ENCODE results near the gene TRDMT1. TPM values are rescaled to one million over a fixed set of nuclear protein-coding genes. Genes with fewer than 3 reads are reported as not detected.

Gene TRDMT1
- total RNA-seq, 4 donors from 2014 or later: 3.7 to 9.7 (median 7.9) TPM

DNA sequence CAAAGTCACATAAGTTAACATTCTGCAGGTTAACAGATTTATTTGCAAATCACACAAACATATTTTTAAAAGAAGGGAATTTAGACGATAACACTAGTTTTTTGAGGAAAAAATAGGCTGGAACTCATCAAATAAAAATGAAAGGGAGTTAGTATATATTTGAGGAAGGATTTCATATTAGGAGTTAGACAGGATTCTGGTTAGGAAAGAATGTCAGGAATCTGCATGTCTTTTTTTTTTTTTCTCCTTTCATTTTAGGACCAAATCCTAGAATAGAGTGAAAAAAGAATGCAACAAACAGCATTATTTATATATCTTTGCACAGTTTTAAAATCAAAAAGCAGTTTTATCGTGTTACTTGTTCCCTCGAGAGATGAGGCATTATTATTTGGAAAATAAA is 8.9 kb upstream of the TRDMT1 start:
- in situ Hi-C loops (cut with MboI; ENCODE audit: low pct_ligation_motif_present in 1 of 4, low pct_unique_long_range_greater_than_20kb in 1 of 4, low sequenced_read_pairs in 3 of 4): no loop called here
- peaks cover 0 to 9% (median 4%) of the 10 kb centered on the region in 4 donors for H3K4me1 ChIP-seq
- no peaks in the 10 kb centered on the region for H3K36me3 ChIP-seq
- TF ChIP-seq POLR2A (IDR thresholded peaks at IDR 0.05): no peak
- no peak for TF ChIP-seq POLR2AphosphoS5 (IDR thresholded peaks at IDR 0.05)
- no peak for TF ChIP-seq EP300 (IDR thresholded peaks at IDR 0.05; ENCODE audit: low read depth)
- TF ChIP-seq, protein P1, sequence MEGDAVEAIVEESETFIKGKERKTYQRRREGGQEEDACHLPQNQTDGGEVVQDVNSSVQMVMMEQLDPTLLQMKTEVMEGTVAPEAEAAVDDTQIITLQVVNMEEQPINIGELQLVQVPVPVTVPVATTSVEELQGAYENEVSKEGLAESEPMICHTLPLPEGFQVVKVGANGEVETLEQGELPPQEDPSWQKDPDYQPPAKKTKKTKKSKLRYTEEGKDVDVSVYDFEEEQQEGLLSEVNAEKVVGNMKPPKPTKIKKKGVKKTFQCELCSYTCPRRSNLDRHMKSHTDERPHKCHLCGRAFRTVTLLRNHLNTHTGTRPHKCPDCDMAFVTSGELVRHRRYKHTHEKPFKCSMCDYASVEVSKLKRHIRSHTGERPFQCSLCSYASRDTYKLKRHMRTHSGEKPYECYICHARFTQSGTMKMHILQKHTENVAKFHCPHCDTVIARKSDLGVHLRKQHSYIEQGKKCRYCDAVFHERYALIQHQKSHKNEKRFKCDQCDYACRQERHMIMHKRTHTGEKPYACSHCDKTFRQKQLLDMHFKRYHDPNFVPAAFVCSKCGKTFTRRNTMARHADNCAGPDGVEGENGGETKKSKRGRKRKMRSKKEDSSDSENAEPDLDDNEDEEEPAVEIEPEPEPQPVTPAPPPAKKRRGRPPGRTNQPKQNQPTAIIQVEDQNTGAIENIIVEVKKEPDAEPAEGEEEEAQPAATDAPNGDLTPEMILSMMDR (IDR thresholded peaks at IDR 0.05): no peak
- H3K27ac ChIP-seq: no peak overlapping the region
- no peak overlapping the region for H3K4me3 ChIP-seq
- 70 to 73% methylated on average over 3 of the region's 3 CpGs for WGBS, 2 donors (ENCODE audit: low coverage in 1 of 2)
- intact Hi-C loops (cut with DNase I; ENCODE audit: low total_unique reads): no loop called here
- H3K9me3 ChIP-seq: no peaks in the 10 kb centered on the region
- no peak for DNase-seq
- no peaks in the 10 kb centered on the region for H3K27me3 ChIP-seq

DNA sequence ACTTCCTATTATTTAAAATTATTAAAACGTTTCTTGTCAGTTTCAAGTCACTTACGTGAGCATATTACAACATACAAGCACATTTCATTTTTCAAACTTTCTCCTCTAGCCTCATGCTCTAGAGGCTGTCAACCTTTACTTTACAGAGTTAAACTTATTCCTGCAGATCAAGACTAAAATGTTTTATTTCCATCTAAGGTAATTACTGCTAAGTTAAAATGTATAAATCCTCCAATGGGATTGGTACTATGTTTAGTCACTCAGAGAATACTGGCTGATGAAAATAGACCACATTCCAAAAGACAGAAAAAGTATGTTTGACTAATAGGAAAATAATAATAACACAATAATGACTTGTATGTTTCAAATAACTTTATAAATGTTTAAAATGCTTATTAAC is 8.4 kb upstream of the TRDMT1 start:
- in situ Hi-C loops (cut with MboI; ENCODE audit: low pct_ligation_motif_present in 1 of 4, low pct_unique_long_range_greater_than_20kb in 1 of 4, low sequenced_read_pairs in 3 of 4) (no loop called here), intact Hi-C loops (cut with DNase I; ENCODE audit: low total_unique reads) (no loop called here)
- no peak for TF ChIP-seq EP300 (IDR thresholded peaks at IDR 0.05; ENCODE audit: low read depth)
- no peak for TF ChIP-seq POLR2AphosphoS5 (IDR thresholded peaks at IDR 0.05)
- TF ChIP-seq POLR2A (IDR thresholded peaks at IDR 0.05): no peak
- TF ChIP-seq, protein P1 (IDR thresholded peaks at IDR 0.05): no peak
- Histone ChIP-seq H3K4me1 (peaks cover 0 to 8% (median 1%) of the 10 kb centered on the region in 4 donors), H3K27me3 (no peaks in the 10 kb centered on the region), H3K4me3 (no peak overlapping the region), H3K9me3 (no peaks in the 10 kb centered on the region), H3K36me3 (no peaks in the 10 kb centered on the region), H3K27ac (no peak overlapping the region)
- WGBS, 2 donors (ENCODE audit: low coverage in 1 of 2): 75 to 76% methylated on average over 2 of the region's 2 CpGs
- DNase-seq: no peak

DNA sequence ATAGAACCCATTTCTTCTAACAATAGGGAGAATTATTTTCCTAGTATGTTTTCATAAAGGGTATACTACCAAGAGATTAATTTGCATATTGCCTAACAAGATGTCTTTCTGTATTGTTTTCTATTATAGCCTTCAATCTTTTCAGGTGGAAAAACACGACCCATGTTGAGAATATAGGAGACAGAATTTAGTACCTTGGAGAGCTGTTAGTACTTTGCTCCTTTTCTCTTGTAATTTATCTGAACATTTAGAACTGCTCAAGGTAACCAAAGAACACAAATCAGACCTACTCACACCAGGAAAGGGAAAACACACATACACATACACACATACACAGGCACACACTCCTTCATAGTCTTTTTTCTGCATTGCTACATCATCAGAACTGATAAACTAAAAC is 7.8 kb upstream of the TRDMT1 start:
- Histone ChIP-seq H3K4me3 (no peak overlapping the region), H3K9me3 (no peaks in the 10 kb centered on the region), H3K27me3 (no peaks in the 10 kb centered on the region), H3K36me3 (no peaks in the 10 kb centered on the region), H3K27ac (no peak overlapping the region), H3K4me1 (peaks cover 0 to 8% (median 1%) of the 10 kb centered on the region in 4 donors)
- TF ChIP-seq, protein P1 (IDR thresholded peaks at IDR 0.05): no peak
- TF ChIP-seq POLR2A (IDR thresholded peaks at IDR 0.05): no peak
- no peak for TF ChIP-seq POLR2AphosphoS5 (IDR thresholded peaks at IDR 0.05)
- no peak for TF ChIP-seq EP300 (IDR thresholded peaks at IDR 0.05; ENCODE audit: low read depth)
- DNase-seq: no peak
- intact Hi-C loops (cut with DNase I; ENCODE audit: low total_unique reads) (no loop called here), in situ Hi-C loops (cut with MboI; ENCODE audit: low pct_ligation_motif_present in 1 of 4, low pct_unique_long_range_greater_than_20kb in 1 of 4, low sequenced_read_pairs in 3 of 4) (no loop called here)
- 70 to 73% methylated on average over 1 of the region's 1 CpG for WGBS, 2 donors (ENCODE audit: low coverage in 1 of 2)

DNA sequence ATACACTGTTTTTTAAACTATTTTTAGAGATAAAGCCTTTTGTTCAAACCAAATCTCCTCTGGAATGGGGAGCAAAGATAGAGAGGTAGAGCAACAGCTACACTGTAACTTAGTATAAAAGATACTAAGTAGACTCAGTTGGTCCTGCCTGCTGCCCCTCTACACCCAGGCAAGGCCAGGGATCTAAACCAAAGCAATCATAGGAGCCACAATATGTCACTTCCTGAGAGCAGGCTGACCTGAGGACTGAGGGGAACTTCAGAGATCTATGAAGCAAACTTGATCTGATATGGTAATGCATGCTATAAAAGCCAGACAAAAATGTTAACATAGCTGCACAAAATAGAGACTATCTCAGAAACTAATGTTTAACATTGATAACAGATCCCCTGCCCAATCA is 7.0 kb upstream of the TRDMT1 start:
- Histone ChIP-seq H3K27ac (no peak overlapping the region), H3K9me3 (no peaks in the 10 kb centered on the region), H3K27me3 (no peaks in the 10 kb centered on the region), H3K4me1 (peaks cover 0 to 2% (median under 1%) of the 10 kb centered on the region in 4 donors), H3K36me3 (no peaks in the 10 kb centered on the region), H3K4me3 (no peak overlapping the region)
- no peak for DNase-seq
- TF ChIP-seq EP300 (IDR thresholded peaks at IDR 0.05; ENCODE audit: low read depth) (no peak), POLR2AphosphoS5 (IDR thresholded peaks at IDR 0.05) (no peak), POLR2A (IDR thresholded peaks at IDR 0.05) (no peak)
- TF ChIP-seq, protein P1 (IDR thresholded peaks at IDR 0.05): no peak
- intact Hi-C loops (cut with DNase I; ENCODE audit: low total_unique reads): no loop called here
- in situ Hi-C loops (cut with MboI; ENCODE audit: low pct_ligation_motif_present in 1 of 4, low pct_unique_long_range_greater_than_20kb in 1 of 4, low sequenced_read_pairs in 3 of 4): no loop called here

Measured in transverse colon (tissue), 4 donors.